DND-41 (cell line): ENCODE data around the gene DDX24.

ENCODE experiments used
- ATAC-seq: fragments of 200-7000 bp; cut with Tn5 transposase; 3 replicates; pipeline ENCODE4 v1.9.1; 2021; ENCODE audit warnings: low read depth; ENCODE audit not compliant: insufficient read depth
- DNase-seq: peaks from one replicate; pipeline ENCODE4 v3.0.0-alpha.2; 2020
- H2AFZ ChIP-seq: 2 replicates; pipeline ENCODE4 v1.6.0; 2012; ENCODE audit warnings: low read depth, low read length
- H3K27ac ChIP-seq: 2 replicates; pipeline ENCODE4 v1.5.1; 2012; ENCODE audit warnings: low read length, inconsistent platforms
- H3K27me3 ChIP-seq: fragments of 200-600 bp; sonication (generic); 2 replicates; pipeline ENCODE4 v1.6.0; 2012; ENCODE audit warnings: low read length, mild to moderate bottlenecking, inconsistent platforms; ENCODE audit not compliant: insufficient read depth, poor library complexity
- H3K36me3 ChIP-seq: 2 replicates; pipeline ENCODE4 v1.5.1; 2012; ENCODE audit warnings: low read length, inconsistent platforms; ENCODE audit not compliant: insufficient read depth
- H3K4me1 ChIP-seq: 2 replicates; pipeline ENCODE4 v1.5.1; 2012; ENCODE audit warnings: mild to moderate bottlenecking, low read length; ENCODE audit not compliant: insufficient read depth
- H3K4me2 ChIP-seq: 2 replicates; pipeline ENCODE4 v1.6.0; 2012; ENCODE audit warnings: mild to moderate bottlenecking, moderate library complexity, low read length, inconsistent platforms; ENCODE audit not compliant: insufficient read depth
- H3K4me3 ChIP-seq, 2 experiments: fragments of 200-600 bp in 1 of 2; shearing (Covaris generic) in 1 of 2; 2 replicates each; pipeline ENCODE4 v1.5.1; 2012 to 2016; ENCODE audit warnings: inconsistent platforms in 2 of 2, low read length in 2 of 2, mild to moderate bottlenecking in 2 of 2, low read depth in 1 of 2, moderate library complexity in 1 of 2
- H3K79me2 ChIP-seq: 2 replicates; pipeline ENCODE4 v1.6.0; 2012; ENCODE audit warnings: low read length, inconsistent platforms; ENCODE audit not compliant: insufficient read depth
- H3K9ac ChIP-seq: 2 replicates; pipeline ENCODE4 v1.6.0; 2012; ENCODE audit warnings: low read depth, mild to moderate bottlenecking, inconsistent platforms, low read length, moderate library complexity
- H3K9me3 ChIP-seq: 2 replicates; pipeline ENCODE4 v1.5.1; 2012; ENCODE audit warnings: low read length, moderate library complexity, mild to moderate bottlenecking, inconsistent platforms; ENCODE audit not compliant: insufficient read depth, severe bottlenecking
- H4K20me1 ChIP-seq: 2 replicates; pipeline ENCODE4 v1.6.0; 2012; ENCODE audit warnings: low read length; ENCODE audit not compliant: insufficient read depth
- CTCF ChIP-seq: IDR thresholded peaks from 2 replicates; pipeline ENCODE4 v1.5.1; 2012; ENCODE audit warnings: borderline replicate concordance, low read length, moderate library complexity, mild to moderate bottlenecking; ENCODE audit not compliant: poor library complexity, severe bottlenecking; ENCODE audit errors: extremely low read depth
- EZH2 ChIP-seq: IDR thresholded peaks from 3 replicates; pipeline ENCODE4 v1.6.1; 2012; ENCODE audit warnings: borderline replicate concordance, low read depth, mild to moderate bottlenecking, moderate library complexity, low read length, inconsistent platforms; ENCODE audit not compliant: severe bottlenecking

The DDX24 gene

GRCh38 chr14:94109915-94110250, 28.9 kb upstream of the DDX24 start:
- Histone ChIP-seq H3K4me2 (no peak overlapping the region), H3K36me3 (no peaks in the 10 kb centered on the region), H3K79me2 (no peaks in the 10 kb centered on the region), H4K20me1 (no peaks in the 10 kb centered on the region), H3K9ac (no peak overlapping the region), H3K4me1 (no peaks in the 10 kb centered on the region), H3K4me3 (no peak overlapping the region), H2AFZ (no peak overlapping the region), H3K9me3 (no peaks in the 10 kb centered on the region), H3K27ac (no peak overlapping the region), H3K27me3 (no peaks in the 10 kb centered on the region)
- ATAC-seq (no peak), DNase-seq (no peak)
- no peak for TF ChIP-seq CTCF
- no peak for TF ChIP-seq EZH2

- no peaks in the 10 kb centered on the region for H3K36me3 ChIP-seq
- H4K20me1 ChIP-seq, result no peaks in the 10 kb centered on the region
- no peak overlapping the region for H3K9ac ChIP-seq
- H3K79me2 ChIP-seq, result no peaks in the 10 kb centered on the region
- H2AFZ ChIP-seq, result no peak overlapping the region
- no peak overlapping the region for H3K4me2 ChIP-seq
- ATAC-seq, result no peak
- no peak for DNase-seq
- TF ChIP-seq EZH2 (no peak), CTCF (no peak)
- H3K4me3 ChIP-seq, result no peak overlapping the region
- no peaks in the 10 kb centered on the region for H3K27me3 ChIP-seq
- no peak overlapping the region for H3K27ac ChIP-seq
- H3K9me3 ChIP-seq, result no peaks in the 10 kb centered on the region
- H3K4me1 ChIP-seq, result no peaks in the 10 kb centered on the region
Observed at GRCh38 chr14:94104731-94105130, 23.7 kb upstream of the DDX24 start.

GRCh38 chr14:94103554-94104150, 22.6 kb upstream of the DDX24 start:
- H4K20me1 ChIP-seq, result no peaks in the 10 kb centered on the region
- DNase-seq, result no peak
- no peaks in the 10 kb centered on the region for H3K27me3 ChIP-seq
- no peak overlapping the region for H3K4me3 ChIP-seq
- H3K36me3 ChIP-seq, result peaks cover 3% of the 10 kb centered on the region; the same call in 1 of the 2 replicates
- no peak overlapping the region for H2AFZ ChIP-seq
- no peaks in the 10 kb centered on the region for H3K9me3 ChIP-seq
- no peak overlapping the region for H3K9ac ChIP-seq
- no peak overlapping the region for H3K27ac ChIP-seq
- ATAC-seq, result no peak
- H3K4me1 ChIP-seq, result no peaks in the 10 kb centered on the region
- H3K79me2 ChIP-seq, result no peaks in the 10 kb centered on the region
- TF ChIP-seq EZH2, result no peak
- TF ChIP-seq CTCF, result no peak
- H3K4me2 ChIP-seq, result no peak overlapping the region
